ENCODE data around the gene ERBB4.

DNA sequence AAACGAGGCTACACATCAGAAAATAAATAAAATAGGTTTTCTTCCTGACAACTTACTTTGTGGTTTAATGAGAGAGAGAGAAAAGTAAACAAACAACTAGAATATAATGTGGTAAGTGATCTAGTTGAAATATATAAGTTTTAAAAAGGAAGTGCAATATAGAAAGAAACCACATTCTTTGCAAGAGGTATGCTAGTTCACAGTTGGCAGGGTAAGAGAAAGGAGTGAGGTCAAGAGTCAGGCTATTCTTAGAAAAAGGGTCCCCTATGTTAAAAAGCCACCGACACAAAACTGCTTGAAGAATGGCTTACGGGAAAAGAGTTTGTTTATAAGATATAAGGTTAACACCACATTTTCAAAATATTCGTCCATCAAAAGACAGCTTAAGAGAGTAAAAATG lies 462.1 kb downstream of the ERBB4 start:
- TF ChIP-seq, protein P1, sequence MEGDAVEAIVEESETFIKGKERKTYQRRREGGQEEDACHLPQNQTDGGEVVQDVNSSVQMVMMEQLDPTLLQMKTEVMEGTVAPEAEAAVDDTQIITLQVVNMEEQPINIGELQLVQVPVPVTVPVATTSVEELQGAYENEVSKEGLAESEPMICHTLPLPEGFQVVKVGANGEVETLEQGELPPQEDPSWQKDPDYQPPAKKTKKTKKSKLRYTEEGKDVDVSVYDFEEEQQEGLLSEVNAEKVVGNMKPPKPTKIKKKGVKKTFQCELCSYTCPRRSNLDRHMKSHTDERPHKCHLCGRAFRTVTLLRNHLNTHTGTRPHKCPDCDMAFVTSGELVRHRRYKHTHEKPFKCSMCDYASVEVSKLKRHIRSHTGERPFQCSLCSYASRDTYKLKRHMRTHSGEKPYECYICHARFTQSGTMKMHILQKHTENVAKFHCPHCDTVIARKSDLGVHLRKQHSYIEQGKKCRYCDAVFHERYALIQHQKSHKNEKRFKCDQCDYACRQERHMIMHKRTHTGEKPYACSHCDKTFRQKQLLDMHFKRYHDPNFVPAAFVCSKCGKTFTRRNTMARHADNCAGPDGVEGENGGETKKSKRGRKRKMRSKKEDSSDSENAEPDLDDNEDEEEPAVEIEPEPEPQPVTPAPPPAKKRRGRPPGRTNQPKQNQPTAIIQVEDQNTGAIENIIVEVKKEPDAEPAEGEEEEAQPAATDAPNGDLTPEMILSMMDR (conservative IDR thresholded peaks at IDR 0.05; ENCODE audit: low read length) = no peak
- TF ChIP-seq EZH2phosphoT487 (IDR thresholded peaks at IDR 0.05; ENCODE audit: borderline replicate concordance) = no peak
